ENCODE results near the gene RYR1.

DNA sequence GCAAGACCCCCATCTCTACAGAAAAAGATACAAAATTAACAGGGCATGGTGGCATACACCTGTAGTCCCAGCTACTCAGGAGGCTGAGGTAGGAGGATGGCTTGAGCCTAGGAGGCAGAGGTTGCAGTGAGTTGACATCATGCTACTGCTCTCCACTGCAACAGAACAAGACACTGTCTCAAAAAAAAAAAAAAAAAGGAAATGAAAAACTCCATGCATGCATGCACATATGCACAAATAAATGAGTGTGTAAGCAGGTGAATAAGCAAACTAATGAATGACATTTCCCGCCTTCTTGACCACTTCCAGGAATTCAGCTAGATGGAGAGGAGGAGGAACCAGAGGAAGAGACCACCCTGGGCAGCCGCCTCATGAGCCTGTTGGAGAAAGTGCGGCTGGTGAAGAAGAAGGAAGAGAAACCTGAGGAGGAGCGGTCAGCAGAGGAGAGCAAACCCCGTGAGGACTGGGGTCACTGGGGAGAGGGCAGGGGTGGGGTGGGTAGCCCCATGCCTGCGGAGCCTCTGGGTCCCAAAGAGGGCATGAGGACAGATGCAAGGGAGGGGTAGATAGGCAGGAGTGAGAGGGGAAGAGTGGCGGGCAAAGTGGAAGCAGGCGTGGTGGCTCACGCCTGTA is 58.8 kb downstream of the RYR1 start:
- TF ChIP-seq, protein P1, sequence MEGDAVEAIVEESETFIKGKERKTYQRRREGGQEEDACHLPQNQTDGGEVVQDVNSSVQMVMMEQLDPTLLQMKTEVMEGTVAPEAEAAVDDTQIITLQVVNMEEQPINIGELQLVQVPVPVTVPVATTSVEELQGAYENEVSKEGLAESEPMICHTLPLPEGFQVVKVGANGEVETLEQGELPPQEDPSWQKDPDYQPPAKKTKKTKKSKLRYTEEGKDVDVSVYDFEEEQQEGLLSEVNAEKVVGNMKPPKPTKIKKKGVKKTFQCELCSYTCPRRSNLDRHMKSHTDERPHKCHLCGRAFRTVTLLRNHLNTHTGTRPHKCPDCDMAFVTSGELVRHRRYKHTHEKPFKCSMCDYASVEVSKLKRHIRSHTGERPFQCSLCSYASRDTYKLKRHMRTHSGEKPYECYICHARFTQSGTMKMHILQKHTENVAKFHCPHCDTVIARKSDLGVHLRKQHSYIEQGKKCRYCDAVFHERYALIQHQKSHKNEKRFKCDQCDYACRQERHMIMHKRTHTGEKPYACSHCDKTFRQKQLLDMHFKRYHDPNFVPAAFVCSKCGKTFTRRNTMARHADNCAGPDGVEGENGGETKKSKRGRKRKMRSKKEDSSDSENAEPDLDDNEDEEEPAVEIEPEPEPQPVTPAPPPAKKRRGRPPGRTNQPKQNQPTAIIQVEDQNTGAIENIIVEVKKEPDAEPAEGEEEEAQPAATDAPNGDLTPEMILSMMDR (IDR thresholded peaks at IDR 0.05; ENCODE audit: low read depth, low read length, poor library complexity, severe bottlenecking) = no peak
- no peak for TF ChIP-seq EZH2phosphoT487 (IDR thresholded peaks at IDR 0.05; ENCODE audit: borderline replicate concordance, low read length)
